ENCODE data around the gene DNAJC7. TPM values are rescaled to one million over a fixed set of nuclear protein-coding genes. Genes with fewer than 3 reads are reported as not detected.

The DNAJC7 gene
- total and polyA plus RNA-seq, 4 donors = 68.2 to 84.2 (median 74.3) TPM

DNA sequence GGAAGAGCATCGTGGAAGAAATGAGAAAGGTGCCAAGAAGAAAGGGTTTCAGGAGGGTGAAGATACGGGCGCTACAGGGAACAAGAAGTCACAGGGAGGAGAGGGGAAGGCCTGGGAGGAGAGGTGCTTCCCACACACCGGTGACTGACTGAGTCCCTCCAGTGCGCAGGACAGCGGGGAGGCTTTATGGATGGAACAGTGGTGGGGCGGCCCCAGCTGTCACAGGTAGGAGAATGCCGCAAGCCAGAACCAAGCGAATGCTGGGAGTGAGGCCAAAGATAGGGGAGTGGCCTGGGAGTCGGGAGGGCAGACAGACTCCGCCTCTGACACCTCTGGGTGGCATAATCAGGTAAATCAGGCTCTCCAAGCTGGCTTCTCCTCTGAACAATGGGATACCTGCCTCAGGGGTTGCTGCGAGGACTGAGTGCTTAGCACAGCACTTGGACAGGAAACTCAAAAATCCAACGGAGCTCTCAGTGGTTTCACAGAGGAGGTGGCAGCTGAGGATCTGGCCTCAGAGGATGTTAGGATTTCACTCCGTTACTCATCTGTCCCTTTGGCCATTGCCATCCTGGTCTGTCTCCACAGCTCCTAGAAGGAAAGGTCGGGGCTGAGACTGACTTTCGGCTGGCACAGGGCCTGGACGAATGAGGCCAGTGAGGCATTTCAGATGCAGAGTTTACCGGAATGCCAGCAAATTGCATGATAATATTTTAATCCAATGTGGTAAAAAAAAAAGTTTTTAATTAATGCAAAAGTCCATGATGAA is 51.4 kb downstream of the DNAJC7 start:
- WGBS, 2 donors = 3 to 5% methylated on average over 18 of the region's 18 CpGs
- H3K4me1 ChIP-seq (ENCODE audit: control insufficient read depth in 1 of 2, insufficient read depth in 2 of 2, low read length in 2 of 2) = no peaks in the 10 kb centered on the region

DNA sequence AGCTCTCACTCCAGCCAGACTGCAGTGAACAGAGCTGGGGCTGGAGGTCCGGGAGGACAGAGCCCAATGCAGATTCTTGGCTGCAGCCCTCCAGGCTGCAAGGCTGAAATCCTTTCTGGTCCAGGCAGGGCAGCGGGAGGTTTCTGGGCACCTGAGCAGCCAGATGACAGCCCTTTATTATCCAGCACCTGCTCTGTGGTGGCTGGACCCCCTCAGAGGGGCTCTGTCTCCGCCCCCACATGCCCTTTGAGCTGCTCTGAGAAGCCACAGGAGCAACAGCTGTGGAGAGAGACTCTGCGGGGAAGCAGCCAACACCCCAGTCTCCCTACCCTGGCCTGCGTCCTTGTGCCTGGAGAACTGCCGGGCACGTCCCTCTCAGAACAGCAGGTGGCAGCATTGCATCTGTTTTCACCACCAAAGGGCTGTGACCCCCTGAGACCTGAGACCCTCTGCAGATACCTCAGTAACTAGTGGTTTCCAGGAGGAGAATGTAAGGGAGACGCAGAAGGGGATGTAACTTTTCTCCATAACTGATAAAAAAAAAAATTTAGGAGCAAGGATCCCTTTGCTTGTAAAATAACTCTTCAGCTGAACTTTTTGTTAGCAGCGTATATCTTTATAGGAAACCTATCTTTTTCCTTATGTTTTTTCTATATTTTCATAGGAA is 54.3 kb downstream of the DNAJC7 start:
- Histone ChIP-seq H3K4me1 (ENCODE audit: control insufficient read depth in 1 of 2, insufficient read depth in 2 of 2, low read length in 2 of 2) (no peaks in the 10 kb centered on the region), H3K9me3 (ENCODE audit: control insufficient read depth, low read length) (no peaks in the 10 kb centered on the region), H3K36me3 (ENCODE audit: control insufficient read depth in 1 of 2, insufficient read depth in 2 of 2, low read length in 1 of 2) (no peaks in the 10 kb centered on the region), H3K4me3 (ENCODE audit: low read length in 2 of 2) (no peak overlapping the region), H3K27me3 (ENCODE audit: control insufficient read depth in 1 of 2, insufficient read depth in 2 of 2, low read length in 1 of 2) (no peaks in the 10 kb centered on the region), H3K27ac (ENCODE audit: low read depth in 1 of 2, low read length in 2 of 2) (no peak overlapping the region)
- DNase-seq = peak; percentile 82 to 89
- WGBS, 2 donors = 19 to 22% methylated on average over 9 of the region's 9 CpGs
- intact Hi-C loops (cut with DNase I) = loop anchor here in 1 of 2 donors (2.0 kb wide), 1 partner anchor 154 kb away; no protein-coding TSS in a partner anchor
- peak; percentile 42 for ATAC-seq (ENCODE audit: low FRiP score)

More for the DNA sequence above, 51.4 kb downstream of the DNAJC7 start:
- ATAC-seq (ENCODE audit: low FRiP score) (peak; percentile 16), DNase-seq (peak in 1 of 2 donors; percentile 65)
- intact Hi-C loops (cut with DNase I) = loop anchor here (2.0 to 5.0 kb wide), 3 partner anchors 51 to 189 kb away; partner anchors contain the start of genes DNAJC7 (in 2 of the 2), DHX58 (in 1 of the 2) and RAB5C (in 1 of the 2)
- no peaks in the 10 kb centered on the region for H3K9me3 ChIP-seq (ENCODE audit: control insufficient read depth, low read length)
- peak overlapping the region; percentile 30 to 37 for H3K4me3 ChIP-seq (ENCODE audit: low read length in 2 of 2)
- H3K27ac ChIP-seq (ENCODE audit: low read depth in 1 of 2, low read length in 2 of 2) = peak overlapping the region in 1 of 2 donors; percentile 64
- H3K36me3 ChIP-seq (ENCODE audit: control insufficient read depth in 1 of 2, insufficient read depth in 2 of 2, low read length in 1 of 2) = peaks cover 0 to 3% of the 10 kb centered on the region in 2 donors
- H3K27me3 ChIP-seq (ENCODE audit: control insufficient read depth in 1 of 2, insufficient read depth in 2 of 2, low read length in 1 of 2) = no peaks in the 10 kb centered on the region

DNA sequence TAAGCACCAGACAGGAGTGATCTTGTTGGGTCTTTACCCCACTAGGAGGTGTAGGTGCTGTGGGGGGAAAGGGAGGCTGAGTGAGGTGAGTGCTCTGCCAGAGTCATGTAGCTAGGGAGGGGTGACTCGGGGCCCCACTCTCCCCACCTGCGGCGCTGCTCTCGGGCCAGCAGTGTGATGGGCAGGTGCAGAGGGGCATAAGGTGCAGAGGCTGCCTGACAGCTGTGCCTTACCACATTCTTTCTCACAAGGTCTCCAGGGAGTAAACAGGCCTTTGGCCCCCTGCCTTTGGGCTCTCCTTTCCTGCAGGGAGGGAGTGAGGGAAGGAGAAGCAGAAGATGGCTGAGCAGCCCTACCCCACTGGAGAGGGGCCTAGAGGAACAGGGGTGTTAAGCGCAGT is 55.1 kb downstream of the DNAJC7 start:
- no peaks in the 10 kb centered on the region for H3K36me3 ChIP-seq (ENCODE audit: control insufficient read depth in 1 of 2, insufficient read depth in 2 of 2, low read length in 1 of 2)
- no peak overlapping the region for H3K4me3 ChIP-seq (ENCODE audit: low read length in 2 of 2)
- ATAC-seq (ENCODE audit: low FRiP score) (no peak), DNase-seq (no peak)
- WGBS, 2 donors = 88 to 93% methylated on average over 5 of the region's 5 CpGs
- no peaks in the 10 kb centered on the region for H3K9me3 ChIP-seq (ENCODE audit: control insufficient read depth, low read length)
- no peaks in the 10 kb centered on the region for H3K4me1 ChIP-seq (ENCODE audit: control insufficient read depth in 1 of 2, insufficient read depth in 2 of 2, low read length in 2 of 2)
- H3K27ac ChIP-seq (ENCODE audit: low read depth in 1 of 2, low read length in 2 of 2) = no peak overlapping the region
- intact Hi-C loops (cut with DNase I) = loop anchor here in 1 of 2 donors (2.0 kb wide), 1 partner anchor 155 kb away; no protein-coding TSS in a partner anchor
- no peaks in the 10 kb centered on the region for H3K27me3 ChIP-seq (ENCODE audit: control insufficient read depth in 1 of 2, insufficient read depth in 2 of 2, low read length in 1 of 2)

DNA sequence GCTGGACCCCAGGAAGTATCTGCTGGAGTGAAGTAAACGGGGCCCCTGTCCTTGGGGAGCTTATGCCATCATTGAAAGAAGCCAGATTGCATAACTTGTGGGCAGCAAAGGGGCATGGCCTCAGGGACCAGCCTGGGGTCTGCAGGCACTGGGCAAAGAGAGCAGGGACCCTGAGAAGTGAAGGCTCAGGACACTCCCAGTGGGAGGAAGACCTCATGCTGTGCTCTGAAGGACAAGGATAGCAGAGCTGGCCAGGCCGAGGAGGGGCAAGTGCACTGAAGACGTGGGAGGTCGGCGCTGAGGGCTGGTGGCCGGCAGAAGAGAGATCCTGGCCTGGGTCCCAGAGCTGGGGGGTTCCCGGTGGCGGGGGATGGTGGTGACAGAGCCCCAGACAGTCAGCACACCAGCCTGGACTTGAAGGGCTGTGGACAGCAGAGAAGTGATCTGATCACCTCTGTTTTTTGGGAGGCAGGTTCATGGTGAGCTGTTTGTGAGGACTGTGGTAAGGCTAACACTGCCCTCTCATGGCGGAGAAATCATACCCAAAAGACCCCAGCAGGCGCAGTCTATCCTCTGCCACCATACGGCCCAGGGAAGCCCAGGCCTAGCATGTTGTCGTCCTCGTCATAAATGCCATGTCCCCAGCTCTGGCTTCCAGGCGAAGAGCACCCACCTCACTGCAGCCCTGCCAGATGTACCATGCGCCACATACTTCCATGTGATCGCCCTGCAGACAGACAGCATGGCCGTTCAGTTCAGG is 57.7 kb downstream of the DNAJC7 start:
- no peaks in the 10 kb centered on the region for H3K4me1 ChIP-seq (ENCODE audit: control insufficient read depth in 1 of 2, insufficient read depth in 2 of 2, low read length in 2 of 2)
- peak; percentile 45 for ATAC-seq (ENCODE audit: low FRiP score)

DNA sequence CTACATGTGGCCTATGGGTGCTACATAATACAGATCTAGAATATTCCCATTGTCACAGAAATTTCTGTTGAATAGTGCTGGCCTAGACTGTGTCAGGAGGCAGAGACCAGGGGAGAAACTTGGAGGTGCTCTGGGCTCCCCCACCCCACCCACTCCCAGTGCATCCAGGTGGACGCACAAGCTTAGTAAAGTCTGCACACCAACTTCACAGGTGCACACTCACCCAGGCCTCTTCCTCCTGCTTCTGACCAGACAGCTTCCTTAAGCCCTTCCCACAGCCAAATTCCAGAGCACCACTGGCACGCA is 58.3 kb downstream of the DNAJC7 start:
- ATAC-seq (ENCODE audit: low FRiP score) (no peak), DNase-seq (no peak)
- Histone ChIP-seq H3K36me3 (ENCODE audit: control insufficient read depth in 1 of 2, insufficient read depth in 2 of 2, low read length in 1 of 2) (no peaks in the 10 kb centered on the region), H3K4me3 (ENCODE audit: low read length in 2 of 2) (no peak overlapping the region), H3K27me3 (ENCODE audit: control insufficient read depth in 1 of 2, insufficient read depth in 2 of 2, low read length in 1 of 2) (no peaks in the 10 kb centered on the region), H3K4me1 (ENCODE audit: control insufficient read depth in 1 of 2, insufficient read depth in 2 of 2, low read length in 2 of 2) (no peaks in the 10 kb centered on the region), H3K27ac (ENCODE audit: low read depth in 1 of 2, low read length in 2 of 2) (no peak overlapping the region), H3K9me3 (ENCODE audit: control insufficient read depth, low read length) (no peaks in the 10 kb centered on the region)
- WGBS, 2 donors = 81% methylated on average over 2 of the region's 2 CpGs
- intact Hi-C loops (cut with DNase I) = no loop called here

More for the DNA sequence above, 57.7 kb downstream of the DNAJC7 start:
- no peak overlapping the region for H3K4me3 ChIP-seq (ENCODE audit: low read length in 2 of 2)
- intact Hi-C loops (cut with DNase I) = no loop called here
- WGBS, 2 donors = 52 to 56% methylated on average over 17 of the region's 17 CpGs
- H3K36me3 ChIP-seq (ENCODE audit: control insufficient read depth in 1 of 2, insufficient read depth in 2 of 2, low read length in 1 of 2) = no peaks in the 10 kb centered on the region
- H3K9me3 ChIP-seq (ENCODE audit: control insufficient read depth, low read length) = no peaks in the 10 kb centered on the region
- no peak for DNase-seq
- H3K27ac ChIP-seq (ENCODE audit: low read depth in 1 of 2, low read length in 2 of 2) = no peak overlapping the region
- no peaks in the 10 kb centered on the region for H3K27me3 ChIP-seq (ENCODE audit: control insufficient read depth in 1 of 2, insufficient read depth in 2 of 2, low read length in 1 of 2)

DNA sequence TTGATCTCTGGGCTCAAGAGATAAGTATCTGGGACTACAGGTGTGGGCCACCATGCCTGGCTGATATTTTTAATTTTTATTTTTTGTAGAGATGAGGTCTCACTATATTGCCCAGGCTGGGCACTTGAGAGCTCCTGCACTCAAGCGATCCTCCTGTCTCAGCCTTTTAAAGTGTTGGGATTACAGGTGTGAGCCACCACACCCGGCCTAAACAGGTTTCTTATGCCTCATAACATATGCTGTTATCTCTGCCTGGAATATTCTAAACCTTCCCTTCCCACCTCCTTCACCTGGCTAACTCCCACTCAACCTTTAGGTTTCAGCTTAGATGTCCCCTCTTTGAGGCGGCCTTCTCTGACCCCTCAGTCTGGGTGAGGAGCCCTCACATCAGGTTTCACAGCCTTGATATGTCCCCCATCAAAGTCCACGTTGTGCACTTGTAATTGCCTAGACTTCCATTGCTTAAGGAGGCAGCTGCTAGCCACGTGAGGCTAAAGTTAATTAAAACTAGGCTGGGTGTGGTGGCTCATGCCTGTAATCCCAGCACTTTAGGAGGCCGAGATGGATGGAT is 59.3 kb downstream of the DNAJC7 start:
- ATAC-seq (ENCODE audit: low FRiP score) = no peak
- DNase-seq = no peak
- WGBS, 2 donors = 90 to 92% methylated on average over 6 of the region's 6 CpGs
- Histone ChIP-seq H3K36me3 (ENCODE audit: control insufficient read depth in 1 of 2, insufficient read depth in 2 of 2, low read length in 1 of 2) (no peaks in the 10 kb centered on the region), H3K4me3 (ENCODE audit: low read length in 2 of 2) (no peak overlapping the region), H3K4me1 (ENCODE audit: control insufficient read depth in 1 of 2, insufficient read depth in 2 of 2, low read length in 2 of 2) (no peaks in the 10 kb centered on the region), H3K27me3 (ENCODE audit: control insufficient read depth in 1 of 2, insufficient read depth in 2 of 2, low read length in 1 of 2) (no peaks in the 10 kb centered on the region), H3K27ac (ENCODE audit: low read depth in 1 of 2, low read length in 2 of 2) (no peak overlapping the region), H3K9me3 (ENCODE audit: control insufficient read depth, low read length) (no peaks in the 10 kb centered on the region)
- intact Hi-C loops (cut with DNase I) = no loop called here

DNA sequence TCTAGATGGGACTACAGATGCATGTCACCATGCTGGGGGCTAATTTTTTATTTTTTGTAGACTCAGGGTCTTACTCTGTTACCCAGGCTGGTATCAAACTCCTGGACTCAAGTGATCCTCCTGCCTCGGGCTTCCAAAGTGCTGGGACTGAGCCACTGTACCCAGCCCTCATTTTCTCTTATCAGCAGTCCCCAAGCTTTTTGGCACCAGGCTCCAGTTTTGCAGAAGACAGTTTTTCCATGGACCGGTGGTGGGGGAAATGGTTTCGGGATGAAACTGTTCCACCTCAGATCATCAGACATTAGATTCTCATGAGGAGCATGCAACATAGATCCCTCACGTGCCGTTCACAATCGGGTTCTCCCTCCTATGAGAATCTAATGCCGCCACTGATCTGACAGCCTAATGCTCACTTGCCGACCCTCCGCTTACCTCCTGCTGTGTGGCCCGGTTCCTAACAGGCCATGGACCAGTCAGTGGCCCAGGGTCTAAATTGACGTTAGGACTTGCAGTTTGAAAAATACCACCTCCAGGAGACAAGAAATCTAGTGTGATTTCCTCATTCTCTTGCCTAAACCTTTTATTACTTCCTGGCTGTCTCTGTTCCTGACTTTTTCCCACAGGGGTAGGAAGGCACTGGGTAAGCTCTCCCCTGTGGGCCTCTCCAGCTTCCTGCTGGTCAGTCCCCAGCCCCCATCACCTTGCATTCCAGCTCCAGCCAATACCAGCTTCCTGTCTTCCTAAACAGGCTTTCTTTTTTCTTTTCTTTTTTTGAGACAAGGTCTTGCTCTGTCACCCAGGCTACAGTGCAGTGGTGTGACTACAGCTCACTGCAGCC is 60.0 kb downstream of the DNAJC7 start:
- Histone ChIP-seq H3K9me3 (ENCODE audit: control insufficient read depth, low read length) (no peaks in the 10 kb centered on the region), H3K36me3 (ENCODE audit: control insufficient read depth in 1 of 2, insufficient read depth in 2 of 2, low read length in 1 of 2) (no peaks in the 10 kb centered on the region), H3K27ac (ENCODE audit: low read depth in 1 of 2, low read length in 2 of 2) (no peak overlapping the region), H3K4me1 (ENCODE audit: control insufficient read depth in 1 of 2, insufficient read depth in 2 of 2, low read length in 2 of 2) (no peaks in the 10 kb centered on the region), H3K27me3 (ENCODE audit: control insufficient read depth in 1 of 2, insufficient read depth in 2 of 2, low read length in 1 of 2) (no peaks in the 10 kb centered on the region), H3K4me3 (ENCODE audit: low read length in 2 of 2) (no peak overlapping the region)
- WGBS, 2 donors = 58 to 65% methylated on average over 11 of the region's 11 CpGs
- intact Hi-C loops (cut with DNase I) = no loop called here
- DNase-seq (no peak), ATAC-seq (ENCODE audit: low FRiP score) (no peak)

DNA sequence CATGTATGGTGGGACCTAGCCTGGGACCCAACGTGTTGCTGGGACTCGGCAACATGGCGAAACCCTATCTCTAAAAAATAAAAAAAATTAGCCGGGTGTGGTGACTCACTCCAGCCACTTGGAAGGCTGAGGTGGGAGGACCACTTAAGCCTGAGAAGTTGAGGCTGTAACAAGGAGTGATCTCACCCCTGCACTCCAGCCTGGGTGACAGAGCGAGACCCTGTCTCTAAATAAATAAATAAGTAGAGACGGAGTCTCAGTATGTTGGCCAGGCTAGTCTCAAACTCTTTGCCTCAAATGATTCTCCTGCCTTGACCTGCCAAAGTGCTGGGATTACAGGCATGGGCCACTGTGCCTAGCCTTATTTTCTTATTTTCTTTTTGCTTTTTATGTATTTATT is 60.7 kb downstream of the DNAJC7 start:
- DNase-seq = no peak
- Histone ChIP-seq H3K9me3 (ENCODE audit: control insufficient read depth, low read length) (no peaks in the 10 kb centered on the region), H3K27ac (ENCODE audit: low read depth in 1 of 2, low read length in 2 of 2) (no peak overlapping the region), H3K4me1 (ENCODE audit: control insufficient read depth in 1 of 2, insufficient read depth in 2 of 2, low read length in 2 of 2) (no peaks in the 10 kb centered on the region), H3K27me3 (ENCODE audit: control insufficient read depth in 1 of 2, insufficient read depth in 2 of 2, low read length in 1 of 2) (no peaks in the 10 kb centered on the region), H3K36me3 (ENCODE audit: control insufficient read depth in 1 of 2, insufficient read depth in 2 of 2, low read length in 1 of 2) (no peaks in the 10 kb centered on the region), H3K4me3 (ENCODE audit: low read length in 2 of 2) (no peak overlapping the region)
- no peak for ATAC-seq (ENCODE audit: low FRiP score)
- WGBS, 2 donors = 80 to 90% methylated on average over 6 of the region's 6 CpGs
- intact Hi-C loops (cut with DNase I) = no loop called here

Data from aorta (tissue), 5 donors.